ENCODE measurements around the gene DNAH8.

DNA sequence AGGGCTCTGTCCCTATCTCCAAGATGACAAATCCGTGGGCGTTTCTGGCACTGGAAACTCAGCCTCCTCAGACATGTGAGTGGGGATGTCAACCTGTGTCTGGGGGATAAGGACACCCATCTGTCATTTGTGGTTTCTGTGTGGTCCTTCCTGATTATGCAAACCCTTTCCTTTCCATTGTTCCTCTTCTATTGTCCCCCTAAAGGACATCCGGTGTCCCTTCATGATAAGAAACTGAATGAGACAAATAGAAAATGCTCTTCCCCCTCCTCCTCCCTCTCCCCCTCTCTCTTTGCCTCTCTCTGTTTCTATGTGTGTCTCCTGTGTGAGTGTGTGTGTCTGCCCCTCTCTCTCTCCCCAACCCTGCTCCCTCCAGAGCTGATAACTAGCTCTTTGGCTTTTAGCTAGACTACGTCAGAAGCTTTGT is 322.0 kb downstream of the DNAH8 start:
- TF ChIP-seq, protein P1, sequence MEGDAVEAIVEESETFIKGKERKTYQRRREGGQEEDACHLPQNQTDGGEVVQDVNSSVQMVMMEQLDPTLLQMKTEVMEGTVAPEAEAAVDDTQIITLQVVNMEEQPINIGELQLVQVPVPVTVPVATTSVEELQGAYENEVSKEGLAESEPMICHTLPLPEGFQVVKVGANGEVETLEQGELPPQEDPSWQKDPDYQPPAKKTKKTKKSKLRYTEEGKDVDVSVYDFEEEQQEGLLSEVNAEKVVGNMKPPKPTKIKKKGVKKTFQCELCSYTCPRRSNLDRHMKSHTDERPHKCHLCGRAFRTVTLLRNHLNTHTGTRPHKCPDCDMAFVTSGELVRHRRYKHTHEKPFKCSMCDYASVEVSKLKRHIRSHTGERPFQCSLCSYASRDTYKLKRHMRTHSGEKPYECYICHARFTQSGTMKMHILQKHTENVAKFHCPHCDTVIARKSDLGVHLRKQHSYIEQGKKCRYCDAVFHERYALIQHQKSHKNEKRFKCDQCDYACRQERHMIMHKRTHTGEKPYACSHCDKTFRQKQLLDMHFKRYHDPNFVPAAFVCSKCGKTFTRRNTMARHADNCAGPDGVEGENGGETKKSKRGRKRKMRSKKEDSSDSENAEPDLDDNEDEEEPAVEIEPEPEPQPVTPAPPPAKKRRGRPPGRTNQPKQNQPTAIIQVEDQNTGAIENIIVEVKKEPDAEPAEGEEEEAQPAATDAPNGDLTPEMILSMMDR (IDR thresholded peaks at IDR 0.05; ENCODE audit: extremely low read depth in 1 of 2, insufficient read depth in 1 of 2, low read depth in 1 of 2, low read length in 2 of 2), result no peak
- TF ChIP-seq, protein P2, sequence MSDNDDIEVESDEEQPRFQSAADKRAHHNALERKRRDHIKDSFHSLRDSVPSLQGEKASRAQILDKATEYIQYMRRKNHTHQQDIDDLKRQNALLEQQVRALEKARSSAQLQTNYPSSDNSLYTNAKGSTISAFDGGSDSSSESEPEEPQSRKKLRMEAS (IDR thresholded peaks at IDR 0.05; ENCODE audit: insufficient read depth, insufficient read length), result no peak
- TF ChIP-seq EZH2 (IDR thresholded peaks at IDR 0.05; ENCODE audit: borderline replicate concordance, low read depth, low read length, severe bottlenecking) (no peak), POLR2A (IDR thresholded peaks at IDR 0.05; ENCODE audit: low read depth, low read length) (no peak), JUN (IDR thresholded peaks at IDR 0.05; ENCODE audit: borderline replicate concordance, insufficient read depth, insufficient read length, low read depth) (no peak), POLR2AphosphoS5 (IDR thresholded peaks at IDR 0.05; ENCODE audit: insufficient read depth, low read depth, low read length) (no peak), MYC (IDR thresholded peaks at IDR 0.05; ENCODE audit: low read depth, low read length) (no peak), FOS (IDR thresholded peaks at IDR 0.05; ENCODE audit: borderline replicate concordance, insufficient read depth, low read length) (no peak)
